NCI-H748 treated with DMSO at 0.1 percent for 48 hours (cell line): ENCODE measurements around the gene ZFYVE9.
A peak's percentile ranks its signal among the peaks of the same experiment; 100 is the strongest.

Experiments used
- DNase-seq: peaks from one replicate; lab custom pipeline; 2025; lab: John Stamatoyannopoulos, UW

The ZFYVE9 gene

GRCh38 chr1:52337439-52337838 is 195.6 kb downstream of the ZFYVE9 start:
- DNase-seq = no peak

GRCh38 chr1:52341655-52342260 is 199.9 kb downstream of the ZFYVE9 start:
- DNase-seq = no peak

GRCh38 chr1:52343979-52344378 is 202.1 kb downstream of the ZFYVE9 start:
- no peak for DNase-seq

- DNase-seq = no peak
Measured at GRCh38 chr1:52345252-52345651, 203.4 kb downstream of the ZFYVE9 start.

- DNase-seq = no peak
Measured at GRCh38 chr1:52346653-52347052, 204.8 kb downstream of the ZFYVE9 start.

- no peak for DNase-seq
Measured at GRCh38 chr1:52348704-52349300, 206.9 kb downstream of the ZFYVE9 start.

- no peak for DNase-seq
Measured at GRCh38 chr1:52352690-52353089, 210.8 kb downstream of the ZFYVE9 start.

- no peak for DNase-seq
Measured at GRCh38 chr1:52355436-52355835, 213.5 kb downstream of the ZFYVE9 start.

- no peak for DNase-seq
Measured at GRCh38 chr1:52355847-52356505, 214.1 kb downstream of the ZFYVE9 start.

GRCh38 chr1:52356818-52357355 is 215.0 kb downstream of the ZFYVE9 start:
- DNase-seq = no peak

GRCh38 chr1:52357397-52357796 is 215.5 kb downstream of the ZFYVE9 start:
- no peak for DNase-seq

- no peak for DNase-seq
Measured at GRCh38 chr1:52358851-52359497, 217.1 kb downstream of the ZFYVE9 start.

- no peak for DNase-seq
Measured at GRCh38 chr1:52359676-52360594, 218.0 kb downstream of the ZFYVE9 start.

- no peak for DNase-seq
Measured at GRCh38 chr1:52360595-52360968, 218.7 kb downstream of the ZFYVE9 start.

GRCh38 chr1:52364235-52364839 is 222.4 kb downstream of the ZFYVE9 start:
- DNase-seq = no peak

GRCh38 chr1:52365071-52365745 is 223.3 kb downstream of the ZFYVE9 start:
- DNase-seq = no peak

GRCh38 chr1:52365746-52366516 is 224.0 kb downstream of the ZFYVE9 start, which contains the start of gene CC2D1B:
Gene CC2D1B (minus strand): TSS chr1:52366205. CDS start chr1:52364620, 1,585 bp downstream.
- DNase-seq = peak; percentile 97

- DNase-seq = no peak
Measured at GRCh38 chr1:52366517-52366827, 224.6 kb downstream of the ZFYVE9 start.

- DNase-seq = no peak
Measured at GRCh38 chr1:52367272-52367671, 225.4 kb downstream of the ZFYVE9 start.
